ENCODE results near the gene SCAMP4. TPM values are rescaled to one million over a fixed set of nuclear protein-coding genes. Genes with fewer than 3 reads are reported as not detected.
A peak's percentile ranks its signal among the peaks of the same experiment; 100 is the strongest.

SCAMP4 gene
- total and polyA plus RNA-seq, 9 of the 15 experiments (the other 6 are each of a cell fraction or from before 2014, with no cell fraction given) = 0.81 to 45.9 (median 12.8) TPM

GRCh38 chr19:1905110-1905862 is at the start of gene SCAMP4, which contains the start of gene ADAT3 (continued):
- TF ChIP-seq, protein P1, sequence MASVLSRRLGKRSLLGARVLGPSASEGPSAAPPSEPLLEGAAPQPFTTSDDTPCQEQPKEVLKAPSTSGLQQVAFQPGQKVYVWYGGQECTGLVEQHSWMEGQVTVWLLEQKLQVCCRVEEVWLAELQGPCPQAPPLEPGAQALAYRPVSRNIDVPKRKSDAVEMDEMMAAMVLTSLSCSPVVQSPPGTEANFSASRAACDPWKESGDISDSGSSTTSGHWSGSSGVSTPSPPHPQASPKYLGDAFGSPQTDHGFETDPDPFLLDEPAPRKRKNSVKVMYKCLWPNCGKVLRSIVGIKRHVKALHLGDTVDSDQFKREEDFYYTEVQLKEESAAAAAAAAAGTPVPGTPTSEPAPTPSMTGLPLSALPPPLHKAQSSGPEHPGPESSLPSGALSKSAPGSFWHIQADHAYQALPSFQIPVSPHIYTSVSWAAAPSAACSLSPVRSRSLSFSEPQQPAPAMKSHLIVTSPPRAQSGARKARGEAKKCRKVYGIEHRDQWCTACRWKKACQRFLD (CRISPR knock-in tag; IDR thresholded peaks at IDR 0.05) = peak; percentile 85
- no peak for TF ChIP-seq FUS (optimal IDR thresholded peaks at IDR 0.05; ENCODE audit: low read depth, low read length)
- no peak for TF ChIP-seq PPARD (CRISPR knock-in tag; IDR thresholded peaks at IDR 0.05)
- peak; percentile 86; the same call in 1 of the 2 replicates for TF ChIP-seq TOE1 (IDR thresholded peaks at IDR 0.05; ENCODE audit: borderline replicate concordance)
- no peak for TF ChIP-seq TOE1 (CRISPR knock-in tag; IDR thresholded peaks at IDR 0.05; ENCODE audit: borderline replicate concordance, low read depth)
- no peak for TF ChIP-seq ZNF274 (IDR thresholded peaks at IDR 0.05; ENCODE audit: borderline replicate concordance, low read depth, low read length)
- no peak for TF ChIP-seq MAFK (IDR thresholded peaks at IDR 0.05; ENCODE audit: low read length)
- TF ChIP-seq HNRNPLL (IDR thresholded peaks at IDR 0.05; ENCODE audit: low read depth, low read length, poor library complexity, severe bottlenecking) = peak; percentile 14
- TF ChIP-seq ZKSCAN8 (CRISPR knock-in tag; IDR thresholded peaks at IDR 0.05) = no peak
- no peak for TF ChIP-seq PML (IDR thresholded peaks at IDR 0.05; ENCODE audit: low read length)
- TF ChIP-seq SMAD1 (IDR thresholded peaks at IDR 0.05; ENCODE audit: low read depth, low read length, partially characterized antibody) = no peak
- no peak for TF ChIP-seq ZNF717 (CRISPR knock-in tag; IDR thresholded peaks at IDR 0.05)
- no peak; the same call in 1 of the 2 replicates for TF ChIP-seq E2F4 (CRISPR knock-in tag; IDR thresholded peaks at IDR 0.05; ENCODE audit: low read depth)
- TF ChIP-seq CAMTA2 (CRISPR knock-in tag; conservative IDR thresholded peaks at IDR 0.05) = no peak
- no peak for TF ChIP-seq SRSF3 (IDR thresholded peaks at IDR 0.05; ENCODE audit: insufficient read depth, low read length)
- peak; percentile 96 for TF ChIP-seq ETS1 (conservative IDR thresholded peaks at IDR 0.05; ENCODE audit: control insufficient read depth, low read depth, low read length)
- TF ChIP-seq, protein P2, sequence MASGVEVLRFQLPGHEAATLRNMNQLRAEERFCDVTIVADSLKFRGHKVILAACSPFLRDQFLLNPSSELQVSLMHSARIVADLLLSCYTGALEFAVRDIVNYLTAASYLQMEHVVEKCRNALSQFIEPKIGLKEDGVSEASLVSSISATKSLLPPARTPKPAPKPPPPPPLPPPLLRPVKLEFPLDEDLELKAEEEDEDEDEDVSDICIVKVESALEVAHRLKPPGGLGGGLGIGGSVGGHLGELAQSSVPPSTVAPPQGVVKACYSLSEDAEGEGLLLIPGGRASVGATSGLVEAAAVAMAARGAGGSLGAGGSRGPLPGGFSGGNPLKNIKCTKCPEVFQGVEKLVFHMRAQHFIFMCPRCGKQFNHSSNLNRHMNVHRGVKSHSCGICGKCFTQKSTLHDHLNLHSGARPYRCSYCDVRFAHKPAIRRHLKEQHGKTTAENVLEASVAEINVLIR (CRISPR knock-in tag; IDR thresholded peaks at IDR 0.05) = 0 out of 2 replicates have a peak, but pooled peaks have one; percentile 35
- TF ChIP-seq PHF8 (IDR thresholded peaks at IDR 0.05; ENCODE audit: borderline replicate concordance, low read length) = peak; percentile 75; the same call in 1 of the 2 replicates
- TF ChIP-seq PCBP1 (IDR thresholded peaks at IDR 0.05; ENCODE audit: low read depth, low read length, poor library complexity, severe bottlenecking) = peak; percentile 93
- no peak for TF ChIP-seq MAFF (IDR thresholded peaks at IDR 0.05; ENCODE audit: low read length)
- TF ChIP-seq GATAD2B (IDR thresholded peaks at IDR 0.05; ENCODE audit: borderline replicate concordance) = peak; percentile 79
- TF ChIP-seq MBD2 (IDR thresholded peaks at IDR 0.05; ENCODE audit: borderline replicate concordance, low read depth) = 0 out of 2 replicates have a peak, but pooled peaks have one; percentile 63
- no peak for TF ChIP-seq RBM17 (IDR thresholded peaks at IDR 0.05; ENCODE audit: borderline replicate concordance, low read depth, low read length)
- no peak for TF ChIP-seq GTF2E2 (tag; IDR thresholded peaks at IDR 0.05)

All from K562 (cell line).